Measurements from ENCODE around the gene RAB6B. TPM values are rescaled to one million over a fixed set of nuclear protein-coding genes. Genes with fewer than 3 reads are reported as not detected.

RAB6B gene
- total and polyA plus RNA-seq, 7 donors, result 0.93 to 3.8 (median 2.0) TPM

DNA sequence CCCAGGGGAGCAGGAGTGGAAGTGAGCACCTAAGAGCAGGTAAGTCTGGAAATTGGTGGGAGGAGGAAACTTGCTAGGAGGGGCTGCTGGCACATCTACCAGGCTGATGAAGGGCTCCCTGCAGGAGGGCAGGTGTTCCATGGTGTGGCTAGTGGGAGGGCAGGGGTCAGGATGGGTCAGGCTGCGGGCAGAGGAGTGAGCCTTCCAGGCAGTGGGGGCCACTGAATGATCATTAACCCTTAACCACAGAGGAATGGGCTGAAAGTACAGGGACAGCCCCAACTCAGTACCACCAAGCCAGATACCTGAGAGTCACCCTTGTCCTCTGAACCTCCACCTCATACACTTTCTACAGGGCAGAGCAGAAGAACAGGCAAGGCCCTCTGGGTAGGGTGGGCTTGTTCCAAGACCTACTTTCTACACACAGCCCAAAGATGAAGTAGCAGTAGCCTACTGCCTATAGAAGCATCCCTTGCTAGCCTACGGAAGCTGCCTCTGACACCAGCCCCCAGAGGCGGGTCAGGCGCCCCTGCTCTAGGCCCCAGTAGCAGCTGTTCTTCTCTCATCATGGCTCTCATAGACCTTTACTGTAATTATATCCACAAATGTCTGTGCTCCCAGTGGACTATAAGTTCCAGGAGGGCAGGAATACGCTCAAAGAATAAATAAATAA, 4.6 kb downstream of the RAB6B start:
- H3K4me1 ChIP-seq, result no peaks in the 10 kb centered on the region
- WGBS, 3 donors, result 85 to 92% (median 92%) methylated on average over 5 of the region's 5 CpGs
- no peak for ATAC-seq

GRCh38 chr3:133890037-133890436, 5.6 kb downstream of the RAB6B start:
- TF ChIP-seq CTCF (IDR thresholded peaks at IDR 0.05), result no peak
- peaks cover 0 to 18% (median 0%) of the 10 kb centered on the region in 3 donors for H3K27me3 ChIP-seq (ENCODE audit: insufficient read depth in 3 of 3, low read length in 2 of 3)
- no peak overlapping the region for H3K4me3 ChIP-seq
- no peak for ATAC-seq
- WGBS, 3 donors, result 93 to 98% (median 94%) methylated on average over 2 of the region's 2 CpGs
- no peaks in the 10 kb centered on the region for H3K36me3 ChIP-seq (ENCODE audit: insufficient read depth in 1 of 2, low read depth in 1 of 2)
- intact Hi-C loops (cut with DNase I), result no loop called here
- H3K9me3 ChIP-seq, result no peaks in the 10 kb centered on the region
- H3K27ac ChIP-seq, result no peak overlapping the region
- H3K4me1 ChIP-seq, result no peaks in the 10 kb centered on the region
- no peak for DNase-seq

More for the DNA sequence above, 4.6 kb downstream of the RAB6B start:
- H3K27me3 ChIP-seq (ENCODE audit: insufficient read depth in 3 of 3, low read length in 2 of 3), result peaks cover 0 to 27% (median 0%) of the 10 kb centered on the region in 3 donors
- no peak overlapping the region for H3K4me3 ChIP-seq
- DNase-seq, result no peak
- H3K36me3 ChIP-seq (ENCODE audit: insufficient read depth in 1 of 2, low read depth in 1 of 2), result no peaks in the 10 kb centered on the region
- TF ChIP-seq CTCF (IDR thresholded peaks at IDR 0.05), result no peak
- no peak overlapping the region for H3K27ac ChIP-seq
- intact Hi-C loops (cut with DNase I), result no loop called here
- H3K9me3 ChIP-seq, result no peaks in the 10 kb centered on the region

- no peaks in the 10 kb centered on the region for H3K4me1 ChIP-seq
- TF ChIP-seq CTCF (IDR thresholded peaks at IDR 0.05), result no peak
- no peaks in the 10 kb centered on the region for H3K36me3 ChIP-seq (ENCODE audit: insufficient read depth in 1 of 2, low read depth in 1 of 2)
- no peak overlapping the region for H3K27ac ChIP-seq
- 88 to 92% (median 88%) methylated on average over 9 of the region's 9 CpGs for WGBS, 3 donors
- H3K9me3 ChIP-seq, result no peaks in the 10 kb centered on the region
- DNase-seq (no peak), ATAC-seq (no peak)
- H3K27me3 ChIP-seq (ENCODE audit: insufficient read depth in 3 of 3, low read length in 2 of 3), result peaks cover 0 to 6% (median 0%) of the 10 kb centered on the region in 3 donors
- intact Hi-C loops (cut with DNase I), result no loop called here
- H3K4me3 ChIP-seq, result no peak overlapping the region
Observed at GRCh38 chr3:133888726-133889340, 6.8 kb downstream of the RAB6B start.

- no peak for ATAC-seq
- no peak for DNase-seq
- WGBS, 3 donors, result 59 to 73% (median 68%) methylated on average over 8 of the region's 8 CpGs
- Histone ChIP-seq H3K27ac (no peak overlapping the region), H3K9me3 (no peaks in the 10 kb centered on the region), H3K27me3 (ENCODE audit: insufficient read depth in 3 of 3, low read length in 2 of 3) (peaks cover 0 to 11% (median 0%) of the 10 kb centered on the region in 3 donors), H3K4me3 (no peak overlapping the region), H3K36me3 (ENCODE audit: insufficient read depth in 1 of 2, low read depth in 1 of 2) (no peaks in the 10 kb centered on the region), H3K4me1 (no peaks in the 10 kb centered on the region)
- intact Hi-C loops (cut with DNase I), result no loop called here
- no peak for TF ChIP-seq CTCF (IDR thresholded peaks at IDR 0.05)
Observed at GRCh38 chr3:133887803-133888703, 7.6 kb downstream of the RAB6B start.
